HK-2 (cell line): Measurements from ENCODE around the gene HES7.
"Not testable (repeated sequence)": the region's sequence is repeated elsewhere in the genome, so short reads cannot be mapped to it uniquely, and the experiment has no call there.

Source experiments
- DNase-seq: peaks from one replicate; pipeline ENCODE4 v3.0.0-alpha.2; 2018; ENCODE audit not compliant: unreplicated experiment

HES7 gene

GRCh38 chr17:8100763-8101162, 23.1 kb downstream of the HES7 start:
- DNase-seq = no peak

GRCh38 chr17:8100111-8100510, 23.8 kb downstream of the HES7 start:
- no peak for DNase-seq

- DNase-seq = no peak
Measured at GRCh38 chr17:8096541-8096940, 27.4 kb downstream of the HES7 start.

- DNase-seq = no peak
Measured at GRCh38 chr17:8095361-8095760, 28.5 kb downstream of the HES7 start.

GRCh38 chr17:8091033-8091687, 32.7 kb downstream of the HES7 start:
- no peak for DNase-seq

GRCh38 chr17:8089728-8090127, 34.2 kb downstream of the HES7 start:
- no peak for DNase-seq

GRCh38 chr17:8087952-8088230, 36.0 kb downstream of the HES7 start:
- no peak for DNase-seq

GRCh38 chr17:8087075-8087951, 36.6 kb downstream of the HES7 start, which contains the start of gene ALOX12B:
Gene ALOX12B, minus strand, starts transcription at chr17:8087716. Its CDS starts 274 bp downstream, at chr17:8087442.
- DNase-seq = no peak

GRCh38 chr17:8084250-8084649, 39.7 kb downstream of the HES7 start:
- no peak for DNase-seq

- no peak for DNase-seq
Measured at GRCh38 chr17:8082292-8082691, 41.6 kb downstream of the HES7 start.

GRCh38 chr17:8081876-8082275, 42.0 kb downstream of the HES7 start:
- DNase-seq = no peak

GRCh38 chr17:8080799-8081219, 43.1 kb downstream of the HES7 start:
- DNase-seq = no peak

GRCh38 chr17:8080208-8080798, 43.6 kb downstream of the HES7 start:
- DNase-seq = no peak

GRCh38 chr17:8079291-8080207, 44.4 kb downstream of the HES7 start:
- DNase-seq = peak; percentile 84

GRCh38 chr17:8077939-8078338, 46.0 kb downstream of the HES7 start:
- not testable (repeated sequence) for DNase-seq

- DNase-seq = no peak
Measured at GRCh38 chr17:8076502-8077266, 47.2 kb downstream of the HES7 start.

- no peak for DNase-seq
Measured at GRCh38 chr17:8075574-8076342, 48.1 kb downstream of the HES7 start.

- no peak for DNase-seq
Measured at GRCh38 chr17:8075081-8075480, 48.8 kb downstream of the HES7 start.

GRCh38 chr17:8074554-8074953, 49.4 kb downstream of the HES7 start:
- no peak for DNase-seq
